GM23338 (cell line): ENCODE results near the gene FBXO24. TPM values are rescaled to one million over a fixed set of nuclear protein-coding genes. Genes with fewer than 3 reads are reported as not detected.

ENCODE experiments used
- ATAC-seq: fragments of 200-7000 bp; cut with Tn5 transposase; 3 replicates; pipeline ENCODE4 v1.9.1; 2020
- DNase-seq: peaks from one replicate; pipeline ENCODE4 v3.0.0-alpha.2; 2015; ENCODE audit warnings: low spot score
- H2AFZ ChIP-seq: fragments of 200-600 bp; sonication (generic); 2 replicates; pipeline ENCODE4 v1.8.0; 2016; ENCODE audit warnings: antibody characterized with exemption, mild to moderate bottlenecking, moderate library complexity
- H3F3A ChIP-seq: fragments of 200-600 bp; sonication (generic); replicated peaks from 2 replicates; pipeline ENCODE4 v1.8.0; 2017; ENCODE audit warnings: antibody characterized with exemption, mixed run types, low read depth
- H3K27ac ChIP-seq: fragments of 200-600 bp; sonication (generic); 2 replicates; pipeline ENCODE4 v1.6.1; 2016; ENCODE audit warnings: low read depth
- H3K27me3 ChIP-seq: fragments of 200-600 bp; sonication (generic); 2 replicates; pipeline ENCODE4 v1.8.0; 2016; ENCODE audit warnings: mild to moderate bottlenecking, mixed run types, moderate library complexity; ENCODE audit not compliant: insufficient read depth
- H3K36me3 ChIP-seq: fragments of 200-600 bp; sonication (generic); 2 replicates; pipeline ENCODE4 v1.8.0; 2016; ENCODE audit warnings: mild to moderate bottlenecking; ENCODE audit not compliant: insufficient read depth
- H3K4me1 ChIP-seq: fragments of 200-600 bp; sonication (generic); 2 replicates; pipeline ENCODE4 v1.8.0; 2016; ENCODE audit warnings: mild to moderate bottlenecking, moderate library complexity; ENCODE audit not compliant: insufficient read depth
- H3K4me2 ChIP-seq: fragments of 200-600 bp; sonication (generic); 2 replicates; pipeline ENCODE4 v1.7.1; 2017; ENCODE audit warnings: mixed run types
- H3K4me3 ChIP-seq: fragments of 200-600 bp; sonication (generic); 2 replicates; pipeline ENCODE4 v1.6.1; 2016; ENCODE audit warnings: mixed run types
- H3K79me2 ChIP-seq: fragments of 200-600 bp; sonication (generic); replicated peaks from 2 replicates; pipeline ENCODE4 v1.8.0; 2017; ENCODE audit warnings: mild to moderate bottlenecking; ENCODE audit not compliant: insufficient read depth
- H3K9me2 ChIP-seq: fragments of 200-600 bp; sonication (generic); 2 replicates; pipeline ENCODE4 v1.8.0; 2017; ENCODE audit not compliant: insufficient read depth
- H4K20me1 ChIP-seq: fragments of 200-600 bp; sonication (generic); replicated peaks from 2 replicates; pipeline ENCODE4 v1.8.0; 2017; ENCODE audit warnings: mild to moderate bottlenecking; ENCODE audit not compliant: insufficient read depth
- H3K27ac Mint-ChIP-seq: 2 replicates; pipeline ENCODE4 v1.8.0; 2020; ENCODE audit warnings: inconsistent platforms, mild to moderate bottlenecking, moderate library complexity, mixed read lengths
- H3K27me3 Mint-ChIP-seq: 3 replicates; pipeline ENCODE4 v1.8.0; 2022; ENCODE audit warnings: low read depth, mild to moderate bottlenecking, moderate library complexity, mixed read lengths, inconsistent platforms; ENCODE audit not compliant: insufficient read depth, poor library complexity
- H3K36me3 Mint-ChIP-seq: 3 replicates; pipeline ENCODE4 v1.8.0; 2021; ENCODE audit warnings: low read depth, mild to moderate bottlenecking, inconsistent platforms, moderate library complexity, mixed read lengths
- H3K4me1 Mint-ChIP-seq: 3 replicates; pipeline ENCODE4 v1.8.0; 2020; ENCODE audit warnings: mild to moderate bottlenecking, inconsistent platforms, mixed read lengths
- H3K4me3 Mint-ChIP-seq: 3 replicates; pipeline ENCODE4 v1.8.0; 2021; ENCODE audit warnings: moderate library complexity, mild to moderate bottlenecking, inconsistent platforms, mixed read lengths
- H3K9me3 Mint-ChIP-seq: 3 replicates; pipeline ENCODE4 v1.8.0; 2020; ENCODE audit warnings: moderate library complexity, mild to moderate bottlenecking, inconsistent platforms, mixed read lengths
- CREB1 ChIP-seq: fragments of 250-450 bp; sonication (Bioruptor Pico); IDR thresholded peaks from 2 replicates; pipeline ENCODE4 v1.5.0; 2020; ENCODE audit warnings: low read depth, mild to moderate bottlenecking, moderate library complexity
- CTCF ChIP-seq, 2 experiments: fragments of 200-600 bp in 1 of 2; sonication (generic) in 1 of 2; conservative IDR thresholded peaks; 2 replicates each; pipeline versions ENCODE4 v1.5.1 to v1.6.1; 2016 to 2017; ENCODE audit warnings: antibody characterized with exemption in 2 of 2, low read depth in 2 of 2, mild to moderate bottlenecking in 2 of 2, moderate library complexity in 1 of 2
- ETS1 ChIP-seq: IDR thresholded peaks from 2 replicates; pipeline ENCODE4 v1.6.1; 2016; ENCODE audit warnings: antibody characterized with exemption
- EZH2 ChIP-seq: fragments of 200-600 bp; sonication (generic); IDR thresholded peaks from one replicate; pipeline ENCODE4 v1.8.0; 2017; ENCODE audit warnings: antibody characterized with exemption, mild to moderate bottlenecking, low read depth; ENCODE audit not compliant: unreplicated experiment
- EZH2phosphoT487 ChIP-seq: fragments of 200-600 bp; sonication (generic); IDR thresholded peaks from one replicate; pipeline ENCODE4 v1.8.1; 2018; ENCODE audit warnings: antibody characterized with exemption; ENCODE audit not compliant: unreplicated experiment
- JUNB ChIP-seq: IDR thresholded peaks from one replicate; pipeline ENCODE4 v1.6.1; 2016; ENCODE audit warnings: antibody characterized with exemption; ENCODE audit not compliant: unreplicated experiment
- NANOG ChIP-seq: IDR thresholded peaks from 2 replicates; pipeline ENCODE4 v1.6.1; 2016; ENCODE audit warnings: antibody characterized with exemption, borderline replicate concordance
- POLR2AphosphoS5 ChIP-seq: IDR thresholded peaks from 2 replicates; pipeline ENCODE4 v1.6.1; 2016; ENCODE audit warnings: antibody characterized with exemption, low read depth
- STAT1 ChIP-seq: IDR thresholded peaks from one replicate; pipeline ENCODE4 v1.6.1; 2016; ENCODE audit warnings: antibody characterized with exemption; ENCODE audit not compliant: unreplicated experiment
- ZNF114 ChIP-seq: fragments of 250-450 bp; sonication (Bioruptor Pico); IDR thresholded peaks from 2 replicates; pipeline ENCODE4 v1.5.0; 2020; ENCODE audit warnings: mild to moderate bottlenecking, moderate library complexity
- ZNF331 ChIP-seq: fragments of 250-450 bp; sonication (Bioruptor Pico); IDR thresholded peaks from 2 replicates; pipeline ENCODE4 v1.5.0; 2020; ENCODE audit warnings: low read depth, mild to moderate bottlenecking, moderate library complexity
- ZNF462 ChIP-seq: fragments of 250-450 bp; sonication (Bioruptor Pico); IDR thresholded peaks from 2 replicates; pipeline ENCODE4 v1.5.0; 2020; ENCODE audit warnings: mild to moderate bottlenecking, moderate library complexity
- polyA plus RNA-seq: library from polyadenylated mRNA; unstranded; fragments of >200 nt; fragmentation: Nextera tagmentation; extraction: Ambion mirVana; gene quantifications from 2 replicates; pipeline ENCODE4 v1.2.1, GENCODE V29; 2016
- total RNA-seq: library from RNA; depleted of rRNA; stranded (reverse); fragments of >200 nt; shearing (Covaris generic); gene quantifications from 2 replicates; pipeline ENCODE4 v1.2.3, GENCODE V29; 2014

FBXO24 gene
- total and polyA plus RNA-seq, 2 experiments from 2014 or later: 2.1 to 2.4 TPM

GRCh38 chr7:100604976-100605911, 19.1 kb downstream of the FBXO24 start:
- TF ChIP-seq POLR2AphosphoS5 (peak; percentile 39; the same call in 1 of the 2 replicates), ETS1 (no peak)
- peaks cover 36% of the 10 kb centered on the region for H3K4me1 Mint-ChIP-seq
- H3K27me3 Mint-ChIP-seq: peaks cover 33% of the 10 kb centered on the region
- H3K79me2 ChIP-seq: no peaks in the 10 kb centered on the region
- H3K4me2 ChIP-seq: peak overlapping the region; percentile 99
- 0 out of 2 replicates have a peak, but pooled peaks cover 3% of the 10 kb centered on the region for H3F3A ChIP-seq
- peak; percentile 83 for DNase-seq
- peak overlapping the region; percentile 86 for H3K4me3 Mint-ChIP-seq
- ATAC-seq: peak; percentile 22
- no peaks in the 10 kb centered on the region for H3K36me3 ChIP-seq
- peak overlapping the region; percentile 90 for H3K4me3 ChIP-seq
- no peaks in the 10 kb centered on the region for H4K20me1 ChIP-seq
- peak overlapping the region; percentile 89 for H2AFZ ChIP-seq
- peaks cover 13% of the 10 kb centered on the region for H3K27me3 ChIP-seq
- H3K9me2 ChIP-seq: no peaks in the 10 kb centered on the region
- H3K9me3 Mint-ChIP-seq: no peaks in the 10 kb centered on the region
- H3K4me1 ChIP-seq: peaks cover 26% of the 10 kb centered on the region
- H3K27ac Mint-ChIP-seq: no peak overlapping the region
- H3K27ac ChIP-seq: no peak overlapping the region
- H3K36me3 Mint-ChIP-seq: peaks cover 10% of the 10 kb centered on the region; the same call in 2 of the 3 replicates

- peaks cover 10% of the 10 kb centered on the region; the same call in 2 of the 3 replicates for H3K36me3 Mint-ChIP-seq
- peak overlapping the region; percentile 99 for H3K4me2 ChIP-seq
- DNase-seq: no peak
- no peak for TF ChIP-seq STAT1
- no peak for TF ChIP-seq ZNF331 (CRISPR knock-in tag)
- no peak for TF ChIP-seq ZNF114 (CRISPR knock-in tag)
- no peak for TF ChIP-seq ZNF462 (CRISPR knock-in tag)
- no peak for TF ChIP-seq JUNB
- TF ChIP-seq CREB1 (CRISPR knock-in tag): no peak
- no peak for TF ChIP-seq EZH2
- no peak for TF ChIP-seq POLR2AphosphoS5
- no peak for TF ChIP-seq CTCF (conservative IDR thresholded peaks at IDR 0.05; ENCODE audit: low read depth in 2 of 2)
- no peak for TF ChIP-seq NANOG
- TF ChIP-seq EZH2phosphoT487: no peak
Observed at GRCh38 chr7:100606313-100606712, 20.2 kb downstream of the FBXO24 start.

More at GRCh38 chr7:100606313-100606712, 20.2 kb downstream of the FBXO24 start:
- Histone ChIP-seq H3K4me3 (peak overlapping the region; percentile 90; the same call in 1 of the 2 replicates), H4K20me1 (no peaks in the 10 kb centered on the region), H3K36me3 (no peaks in the 10 kb centered on the region), H3F3A (peaks cover 8% of the 10 kb centered on the region; the same call in 1 of the 2 replicates), H3K79me2 (no peaks in the 10 kb centered on the region), H2AFZ (no peak overlapping the region; the same call in 1 of the 2 replicates), H3K27me3 (peaks cover 13% of the 10 kb centered on the region), H3K4me1 (peaks cover 24% of the 10 kb centered on the region), H3K9me2 (no peaks in the 10 kb centered on the region), H3K27ac (no peak overlapping the region)
- no peak for ATAC-seq
- Mint-ChIP-seq H3K4me3 (peak overlapping the region; percentile 86), H3K27me3 (peaks cover 32% of the 10 kb centered on the region), H3K27ac (no peak overlapping the region), H3K9me3 (no peaks in the 10 kb centered on the region), H3K4me1 (peaks cover 30% of the 10 kb centered on the region)
